Peyer's patch (tissue), 4 donors: ENCODE results near the gene PLB1. TPM values are rescaled to one million over a fixed set of nuclear protein-coding genes. Genes with fewer than 3 reads are reported as not detected.
"Not testable (repeated sequence)": the region's sequence is repeated elsewhere in the genome, so short reads cannot be mapped to it uniquely, and the experiment has no call there.

ENCODE experiments used
- DNase-seq, 3 donors: peaks; one replicate each; pipeline ENCODE4 v3.0.0-alpha.2; 2017 to 2019
- H3K27ac ChIP-seq, 4 donors: fragments of 200-600 bp; sonication (generic); one replicate each; pipeline ENCODE4 v1.5.1; 2016 to 2019
- H3K27me3 ChIP-seq, 2 donors: fragments of 200-600 bp; sonication (generic); one replicate each; pipeline ENCODE4 v1.5.1; 2019
- H3K36me3 ChIP-seq, 3 donors: fragments of 200-600 bp; sonication (generic); one replicate each; pipeline ENCODE4 v1.5.1; 2016 to 2019
- H3K4me1 ChIP-seq, 4 donors: fragments of 200-600 bp; sonication (generic); one replicate each; pipeline ENCODE4 v1.5.1; 2016 to 2019
- H3K4me3 ChIP-seq, 4 donors: fragments of 200-600 bp; sonication (generic); 1 replicate in 3 of 4; 2 replicates in 1 of 4; pipeline ENCODE4 v1.5.1; 2016 to 2019; ENCODE audit warnings: mild to moderate bottlenecking in 1 of 4
- H3K9me3 ChIP-seq, 4 donors: fragments of 200-600 bp; sonication (generic); one replicate each; pipeline ENCODE4 v1.5.1; 2016 to 2019; ENCODE audit warnings: mild to moderate bottlenecking in 1 of 4
- POLR2A ChIP-seq, 2 donors: fragments of 450-650 bp; IDR thresholded peaks; one replicate each; pipeline ENCODE4 v1.5.1; 2017; ENCODE audit warnings: antibody characterized with exemption in 2 of 2, mild to moderate bottlenecking in 2 of 2, moderate library complexity in 2 of 2
- total RNA-seq, 4 donors: library from RNA; depleted of rRNA; stranded (reverse); fragments of >200 nt; gene quantifications; one replicate each; pipeline ENCODE4 v1.1.0, GENCODE V29; 2016
- TF ChIP-seq, protein P1 (sequence below), 6 experiments: fragments of 450-650 bp in 4 of 6; fragments of 200-600 bp in 2 of 6; sonication (generic) in 1 of 6; IDR thresholded peaks; one replicate each; pipeline ENCODE4 v1.5.1; 2017 to 2019; ENCODE audit warnings: antibody characterized with exemption in 6 of 6, mild to moderate bottlenecking in 3 of 6, moderate library complexity in 1 of 6

The PLB1 gene
- total RNA-seq, 4 donors from 2014 or later, result 9.1 to 345 (median 146) TPM

DNA sequence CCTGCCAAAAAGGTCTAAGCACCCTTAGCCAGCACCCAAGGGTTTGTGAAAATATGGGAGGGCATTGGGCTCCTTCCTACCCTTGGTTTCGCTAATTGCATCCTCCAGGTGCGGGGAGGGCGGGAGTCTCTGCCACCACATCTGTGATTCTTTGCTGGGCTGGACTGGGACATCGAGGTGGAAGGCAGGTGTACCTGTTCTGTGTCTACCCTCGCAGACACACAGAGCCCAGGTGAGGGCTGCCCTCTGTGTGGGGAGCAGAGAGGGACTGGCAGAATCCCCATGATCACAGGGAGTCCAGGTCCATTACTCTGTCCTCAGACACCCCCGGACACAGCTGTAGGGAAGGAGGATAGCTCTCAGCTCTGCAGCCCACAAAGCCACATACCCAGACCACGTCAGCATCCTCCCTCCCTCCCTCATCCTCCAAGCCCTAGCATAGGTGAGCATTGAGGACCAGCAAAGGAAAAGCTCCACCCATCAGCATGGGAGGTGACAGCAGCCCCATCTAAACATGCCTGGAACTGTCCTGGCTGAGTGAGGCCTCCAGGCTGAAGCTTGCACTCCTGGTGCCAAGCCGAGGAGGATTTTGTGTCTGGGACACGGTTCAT is 49.8 kb downstream of the PLB1 start:
- H3K27ac ChIP-seq, result peak overlapping the region in 3 of 4 donors; percentile 72 to 90 (median 88)
- no peaks in the 10 kb centered on the region for H3K9me3 ChIP-seq
- peak overlapping the region in 2 of 4 donors; percentile 21 to 22 for H3K4me3 ChIP-seq
- H3K27me3 ChIP-seq, result no peaks in the 10 kb centered on the region
- DNase-seq, result peak in 1 of 3 donors; percentile 72
- H3K4me1 ChIP-seq, result peaks cover 0 to 48% (median 16%) of the 10 kb centered on the region in 4 donors
- TF ChIP-seq, protein P1, sequence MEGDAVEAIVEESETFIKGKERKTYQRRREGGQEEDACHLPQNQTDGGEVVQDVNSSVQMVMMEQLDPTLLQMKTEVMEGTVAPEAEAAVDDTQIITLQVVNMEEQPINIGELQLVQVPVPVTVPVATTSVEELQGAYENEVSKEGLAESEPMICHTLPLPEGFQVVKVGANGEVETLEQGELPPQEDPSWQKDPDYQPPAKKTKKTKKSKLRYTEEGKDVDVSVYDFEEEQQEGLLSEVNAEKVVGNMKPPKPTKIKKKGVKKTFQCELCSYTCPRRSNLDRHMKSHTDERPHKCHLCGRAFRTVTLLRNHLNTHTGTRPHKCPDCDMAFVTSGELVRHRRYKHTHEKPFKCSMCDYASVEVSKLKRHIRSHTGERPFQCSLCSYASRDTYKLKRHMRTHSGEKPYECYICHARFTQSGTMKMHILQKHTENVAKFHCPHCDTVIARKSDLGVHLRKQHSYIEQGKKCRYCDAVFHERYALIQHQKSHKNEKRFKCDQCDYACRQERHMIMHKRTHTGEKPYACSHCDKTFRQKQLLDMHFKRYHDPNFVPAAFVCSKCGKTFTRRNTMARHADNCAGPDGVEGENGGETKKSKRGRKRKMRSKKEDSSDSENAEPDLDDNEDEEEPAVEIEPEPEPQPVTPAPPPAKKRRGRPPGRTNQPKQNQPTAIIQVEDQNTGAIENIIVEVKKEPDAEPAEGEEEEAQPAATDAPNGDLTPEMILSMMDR (IDR thresholded peaks at IDR 0.05), result no peak
- TF ChIP-seq POLR2A (IDR thresholded peaks at IDR 0.05), result no peak
- H3K36me3 ChIP-seq, result peaks cover 0 to 1% (median 0%) of the 10 kb centered on the region in 3 donors

DNA sequence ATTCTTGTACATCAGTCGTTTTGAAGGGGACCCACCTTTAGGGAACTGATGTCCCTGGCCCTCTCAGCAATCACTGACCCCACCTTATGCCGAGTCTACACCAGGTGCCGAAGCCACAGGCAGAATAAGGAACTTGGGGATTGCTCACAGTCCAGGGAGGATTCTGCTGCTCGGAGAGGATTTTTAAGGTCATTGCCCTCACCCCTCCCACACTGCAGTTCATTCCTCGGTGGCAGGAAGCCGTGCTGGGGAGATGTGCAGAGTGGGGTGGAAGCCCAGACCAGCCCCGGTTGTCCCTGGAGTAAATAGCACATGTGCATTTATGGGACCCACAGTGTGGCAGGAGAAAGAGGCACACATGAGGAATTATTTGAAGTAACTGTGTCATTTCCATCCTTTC is 50.4 kb downstream of the PLB1 start:
- Histone ChIP-seq H3K36me3 (peaks cover 0 to 7% (median 0%) of the 10 kb centered on the region in 3 donors), H3K27me3 (no peaks in the 10 kb centered on the region), H3K9me3 (no peaks in the 10 kb centered on the region), H3K4me3 (peak overlapping the region in 1 of 4 donors; percentile 22), H3K4me1 (peaks cover 0 to 48% (median 16%) of the 10 kb centered on the region in 4 donors), H3K27ac (peak overlapping the region in 3 of 4 donors; percentile 72 to 90 (median 88))
- TF ChIP-seq, protein P1 (IDR thresholded peaks at IDR 0.05), result no peak
- TF ChIP-seq POLR2A (IDR thresholded peaks at IDR 0.05), result no peak
- no peak for DNase-seq

DNA sequence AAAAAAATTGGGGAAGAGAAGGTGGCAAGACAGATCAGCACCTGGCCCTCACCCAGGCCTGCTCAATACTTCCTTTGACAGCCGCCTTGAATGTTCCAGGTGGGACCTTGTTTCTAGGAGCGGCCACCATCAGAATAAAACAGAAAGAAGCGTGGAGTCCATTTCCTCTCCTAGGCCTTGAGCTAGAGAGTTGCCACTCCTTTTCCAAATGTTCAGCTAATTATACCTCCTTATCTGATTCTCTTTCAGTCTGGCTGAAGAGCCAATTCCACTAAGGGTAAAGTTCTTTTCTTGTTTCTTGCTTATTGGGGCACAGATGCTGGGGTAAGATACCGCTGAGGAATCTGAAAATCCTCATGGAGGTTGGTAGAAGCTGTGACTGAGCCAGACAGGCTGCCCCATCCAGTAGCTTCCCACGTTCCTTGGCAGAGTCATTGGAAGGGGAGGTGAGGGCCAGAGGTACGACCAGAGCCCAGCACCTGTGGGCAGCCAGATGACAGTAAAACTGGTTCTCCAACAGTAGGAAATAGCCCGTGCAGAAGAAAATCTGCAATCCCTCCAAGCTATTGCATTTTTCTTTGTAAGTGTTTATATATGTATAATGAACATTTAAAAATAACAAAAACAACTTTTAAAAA is 51.5 kb downstream of the PLB1 start:
- Histone ChIP-seq H3K4me1 (peaks cover 0 to 48% (median 16%) of the 10 kb centered on the region in 4 donors), H3K4me3 (no peak overlapping the region), H3K36me3 (peaks cover 0 to 7% (median 0%) of the 10 kb centered on the region in 3 donors), H3K27ac (peak overlapping the region in 3 of 4 donors; percentile 72 to 90 (median 88)), H3K9me3 (no peaks in the 10 kb centered on the region), H3K27me3 (no peaks in the 10 kb centered on the region)
- TF ChIP-seq, protein P1 (IDR thresholded peaks at IDR 0.05), result no peak
- TF ChIP-seq POLR2A (IDR thresholded peaks at IDR 0.05), result peak in 1 of 2 donors; percentile 12
- DNase-seq, result no peak

DNA sequence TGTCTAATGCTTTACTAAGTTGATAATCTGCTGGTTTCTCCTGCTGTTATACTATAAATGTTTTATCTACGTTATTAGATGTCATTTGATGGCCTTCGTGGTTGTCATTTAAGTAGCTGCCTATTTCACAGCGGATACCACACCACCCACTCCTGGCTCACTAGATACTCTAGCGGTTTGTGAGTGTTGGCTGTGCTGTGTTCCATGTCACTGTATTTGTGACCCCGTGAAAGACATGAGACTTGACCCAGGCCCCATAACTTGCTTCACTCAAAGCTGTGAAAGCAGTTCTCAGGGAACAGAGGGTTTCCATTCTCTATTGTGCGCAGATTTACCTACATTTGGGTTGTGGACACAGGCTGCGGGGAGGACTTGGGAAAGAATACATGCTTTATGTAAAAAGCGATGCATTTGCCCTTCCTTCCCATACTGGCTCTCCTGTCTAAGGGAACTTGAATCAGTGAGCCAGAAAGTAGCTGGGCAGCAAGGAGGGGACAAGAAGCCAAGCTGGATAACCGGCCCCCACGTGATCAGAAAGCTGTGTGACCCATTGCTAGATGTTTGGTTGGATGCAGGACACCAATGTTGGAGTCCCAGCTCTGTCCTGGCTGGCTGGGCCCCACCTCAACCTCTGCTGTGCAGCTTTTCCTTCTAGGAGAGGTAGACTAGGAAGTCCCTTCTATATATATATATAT is 52.2 kb downstream of the PLB1 start:
- H3K4me3 ChIP-seq, result no peak overlapping the region
- peaks cover 0 to 48% (median 16%) of the 10 kb centered on the region in 4 donors for H3K4me1 ChIP-seq
- TF ChIP-seq, protein P1 (IDR thresholded peaks at IDR 0.05), result no peak
- no peak for TF ChIP-seq POLR2A (IDR thresholded peaks at IDR 0.05)
- H3K9me3 ChIP-seq, result no peaks in the 10 kb centered on the region
- H3K27ac ChIP-seq, result peak overlapping the region in 2 of 4 donors; percentile 88 to 90
- H3K36me3 ChIP-seq, result peaks cover 0 to 7% (median 0%) of the 10 kb centered on the region in 3 donors
- peak in 1 of 3 donors; percentile 61 for DNase-seq
- H3K27me3 ChIP-seq, result no peaks in the 10 kb centered on the region

DNA sequence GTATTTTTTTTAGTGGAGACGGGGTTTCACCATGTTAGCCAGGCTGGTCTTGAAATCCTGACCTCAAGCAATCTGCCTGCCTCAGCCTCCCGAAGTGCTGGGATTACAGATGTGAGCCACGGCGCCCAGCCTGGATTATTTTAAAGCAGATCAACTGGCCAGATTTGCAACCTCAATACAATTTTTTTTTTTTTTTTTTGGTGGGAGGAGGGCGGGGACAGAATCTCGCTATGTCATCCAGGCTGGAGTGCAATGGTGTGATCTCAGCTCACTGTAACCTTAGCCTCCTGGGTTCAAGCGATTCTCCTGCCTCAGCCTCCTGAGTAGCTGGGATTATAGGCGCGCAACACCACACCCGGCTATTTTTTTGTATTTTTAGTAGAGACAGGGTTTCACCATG is 54.5 kb downstream of the PLB1 start:
- not testable (repeated sequence) for H3K4me3 ChIP-seq, H3K36me3 ChIP-seq, H3K27me3 ChIP-seq, H3K27ac ChIP-seq, H3K9me3 ChIP-seq, DNase-seq
- peaks cover 0 to 33% (median 12%) of the 10 kb centered on the region in 4 donors for H3K4me1 ChIP-seq
